Gastroesophageal sphincter (tissue), 3 donors: ENCODE results near the gene RPS6KC1.

Experiments
- POLR2A ChIP-seq, 2 donors: fragments of 450-650 bp; IDR thresholded peaks; one replicate each; pipeline ENCODE4 v1.6.1; 2017; ENCODE audit warnings: antibody characterized with exemption in 2 of 2, mild to moderate bottlenecking in 2 of 2, moderate library complexity in 1 of 2
- POLR2AphosphoS5 ChIP-seq: sonication (generic); formaldehyde crosslinking; IDR thresholded peaks from one replicate; pipeline ENCODE4 v1.6.1; 2017; ENCODE audit warnings: antibody characterized with exemption
- TF ChIP-seq, protein P1 (sequence below), 4 experiments: fragments of 200-600 bp in 2 of 4; fragments of 450-650 bp in 2 of 4; sonication (generic) in 1 of 4; IDR thresholded peaks; one replicate each; pipeline ENCODE4 v1.5.1; 2017 to 2019; ENCODE audit warnings: antibody characterized with exemption in 4 of 4, mild to moderate bottlenecking in 2 of 4, moderate library complexity in 2 of 4

DNA sequence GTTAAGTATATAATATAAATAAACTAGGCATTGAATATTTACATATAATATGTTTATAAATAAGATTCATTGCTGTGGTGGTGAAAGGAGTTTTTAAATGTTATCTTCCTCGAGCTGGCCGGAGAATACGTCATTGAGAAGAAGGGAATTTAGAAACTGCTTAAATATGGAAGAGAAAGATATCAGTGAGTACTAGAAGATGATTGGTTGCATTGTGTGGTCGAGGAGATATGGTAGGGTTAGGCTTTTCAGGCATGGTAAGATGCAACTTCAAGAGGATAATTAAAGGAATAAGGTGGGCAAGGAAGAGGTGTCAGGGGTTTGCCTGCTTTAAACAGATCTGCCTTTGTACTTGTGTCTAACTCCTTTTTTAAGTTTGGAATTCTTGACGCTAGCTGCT lies 73.5 kb downstream of the RPS6KC1 start:
- TF ChIP-seq, protein P1, sequence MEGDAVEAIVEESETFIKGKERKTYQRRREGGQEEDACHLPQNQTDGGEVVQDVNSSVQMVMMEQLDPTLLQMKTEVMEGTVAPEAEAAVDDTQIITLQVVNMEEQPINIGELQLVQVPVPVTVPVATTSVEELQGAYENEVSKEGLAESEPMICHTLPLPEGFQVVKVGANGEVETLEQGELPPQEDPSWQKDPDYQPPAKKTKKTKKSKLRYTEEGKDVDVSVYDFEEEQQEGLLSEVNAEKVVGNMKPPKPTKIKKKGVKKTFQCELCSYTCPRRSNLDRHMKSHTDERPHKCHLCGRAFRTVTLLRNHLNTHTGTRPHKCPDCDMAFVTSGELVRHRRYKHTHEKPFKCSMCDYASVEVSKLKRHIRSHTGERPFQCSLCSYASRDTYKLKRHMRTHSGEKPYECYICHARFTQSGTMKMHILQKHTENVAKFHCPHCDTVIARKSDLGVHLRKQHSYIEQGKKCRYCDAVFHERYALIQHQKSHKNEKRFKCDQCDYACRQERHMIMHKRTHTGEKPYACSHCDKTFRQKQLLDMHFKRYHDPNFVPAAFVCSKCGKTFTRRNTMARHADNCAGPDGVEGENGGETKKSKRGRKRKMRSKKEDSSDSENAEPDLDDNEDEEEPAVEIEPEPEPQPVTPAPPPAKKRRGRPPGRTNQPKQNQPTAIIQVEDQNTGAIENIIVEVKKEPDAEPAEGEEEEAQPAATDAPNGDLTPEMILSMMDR (IDR thresholded peaks at IDR 0.05), result no peak
- TF ChIP-seq POLR2AphosphoS5 (no peak), POLR2A (IDR thresholded peaks at IDR 0.05) (no peak)
